HG03159 (cell line): ENCODE data around the gene FBN1.

ENCODE experiments used
- ATAC-seq: cut with Tn5 transposase; IDR thresholded peaks from one replicate; pipeline ENCODE4 v1.9.1; 2021; ENCODE audit warnings: mild to moderate bottlenecking, moderate library complexity; ENCODE audit not compliant: unreplicated experiment

FBN1 gene

GRCh38 chr15:48409623-48410022 lies 235.9 kb downstream of the FBN1 start:
- no peak for ATAC-seq

- ATAC-seq = no peak
Measured at GRCh38 chr15:48408327-48408726, 237.2 kb downstream of the FBN1 start.

GRCh38 chr15:48407646-48408045 lies 237.9 kb downstream of the FBN1 start:
- ATAC-seq = no peak

GRCh38 chr15:48406911-48407310 lies 238.6 kb downstream of the FBN1 start:
- ATAC-seq = no peak

GRCh38 chr15:48406266-48406891 lies 239.1 kb downstream of the FBN1 start:
- no peak for ATAC-seq

GRCh38 chr15:48402427-48403177 lies 242.9 kb downstream of the FBN1 start:
- ATAC-seq = no peak

- ATAC-seq = no peak
Measured at GRCh38 chr15:48400086-48400485, 245.4 kb downstream of the FBN1 start.

GRCh38 chr15:48397841-48398240 lies 247.7 kb downstream of the FBN1 start:
- ATAC-seq = no peak

GRCh38 chr15:48396020-48396419 lies 249.5 kb downstream of the FBN1 start:
- no peak for ATAC-seq

- no peak for ATAC-seq
Measured at GRCh38 chr15:48395521-48396011, 249.9 kb downstream of the FBN1 start.

- ATAC-seq = no peak
Measured at GRCh38 chr15:48394970-48395369, 250.5 kb downstream of the FBN1 start.

- no peak for ATAC-seq
Measured at GRCh38 chr15:48393645-48394506, 251.6 kb downstream of the FBN1 start.

- no peak for ATAC-seq
Measured at GRCh38 chr15:48392356-48392755, 253.2 kb downstream of the FBN1 start.

- no peak for ATAC-seq
Measured at GRCh38 chr15:48391950-48392349, 253.6 kb downstream of the FBN1 start.

GRCh38 chr15:48389691-48390143 lies 255.8 kb downstream of the FBN1 start:
- ATAC-seq = no peak

GRCh38 chr15:48388910-48389309 lies 256.6 kb downstream of the FBN1 start:
- no peak for ATAC-seq

GRCh38 chr15:48388016-48388851 lies 257.3 kb downstream of the FBN1 start:
- ATAC-seq = no peak

GRCh38 chr15:48385031-48385830 lies 260.3 kb downstream of the FBN1 start:
- no peak for ATAC-seq

GRCh38 chr15:48384616-48385015 lies 260.9 kb downstream of the FBN1 start:
- ATAC-seq = no peak

- no peak for ATAC-seq
Measured at GRCh38 chr15:48383031-48383430, 262.5 kb downstream of the FBN1 start.
